Measurements from ENCODE around the gene RINT1.
"Not testable (repeated sequence)": the region's sequence is repeated elsewhere in the genome, so short reads cannot be mapped to it uniquely, and the experiment has no call there.

Gene RINT1

GRCh38 chr7:105532709-105533460 is 884 bp downstream of the RINT1 start:
- DNase-seq (ENCODE audit: low read depth in 2 of 2), result no peak

DNA sequence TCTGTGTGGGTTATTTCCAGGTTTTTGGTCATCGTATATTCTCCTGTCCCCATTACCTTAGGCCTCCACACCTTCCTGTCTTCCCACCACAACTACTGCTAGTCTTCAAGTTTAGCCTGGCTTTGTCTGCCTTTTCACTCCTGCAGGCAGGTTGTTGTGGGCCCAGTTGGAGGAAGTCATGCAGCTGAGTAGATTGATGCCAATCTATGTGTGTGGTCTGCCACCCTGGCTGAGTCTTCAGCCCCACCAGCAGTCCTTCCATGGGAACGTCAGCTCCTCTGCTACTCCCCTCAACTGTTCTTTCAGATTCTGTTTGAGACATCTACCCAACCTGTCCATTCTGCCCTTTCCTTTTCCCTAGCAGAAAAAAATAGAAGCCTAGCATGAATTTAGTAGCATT is 6.3 kb downstream of the RINT1 start:
- DNase-seq (ENCODE audit: low read depth in 2 of 2), result no peak

GRCh38 chr7:105559926-105560325 is 27.9 kb downstream of the RINT1 start:
- DNase-seq (ENCODE audit: low read depth in 2 of 2), result no peak

- no peak for DNase-seq (ENCODE audit: low read depth in 2 of 2)
Measured at GRCh38 chr7:105565190-105565589, 33.2 kb downstream of the RINT1 start.

DNA sequence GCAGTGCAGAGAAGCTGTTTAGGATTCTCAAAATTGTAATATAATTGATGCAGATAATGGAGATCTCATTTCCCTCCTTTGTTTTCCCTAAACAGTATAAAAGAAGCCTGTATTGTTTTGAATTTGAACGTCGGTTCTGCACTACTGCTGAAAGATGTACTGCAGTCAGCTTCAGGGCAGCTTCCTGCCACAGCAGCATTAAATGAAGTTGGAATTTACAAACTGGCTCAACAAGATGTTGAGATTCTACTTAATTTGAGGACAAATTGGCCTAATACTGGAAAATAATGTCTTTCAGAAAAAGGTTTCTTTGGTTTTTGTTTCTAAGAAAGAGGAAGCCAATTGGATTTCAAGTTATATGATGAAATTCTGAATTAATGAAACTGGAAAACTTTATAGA is 35.0 kb downstream of the RINT1 start:
- DNase-seq (ENCODE audit: low read depth in 2 of 2), result no peak

- no peak for DNase-seq (ENCODE audit: low read depth in 2 of 2)
Measured at GRCh38 chr7:105567821-105568220, 35.8 kb downstream of the RINT1 start.

DNA sequence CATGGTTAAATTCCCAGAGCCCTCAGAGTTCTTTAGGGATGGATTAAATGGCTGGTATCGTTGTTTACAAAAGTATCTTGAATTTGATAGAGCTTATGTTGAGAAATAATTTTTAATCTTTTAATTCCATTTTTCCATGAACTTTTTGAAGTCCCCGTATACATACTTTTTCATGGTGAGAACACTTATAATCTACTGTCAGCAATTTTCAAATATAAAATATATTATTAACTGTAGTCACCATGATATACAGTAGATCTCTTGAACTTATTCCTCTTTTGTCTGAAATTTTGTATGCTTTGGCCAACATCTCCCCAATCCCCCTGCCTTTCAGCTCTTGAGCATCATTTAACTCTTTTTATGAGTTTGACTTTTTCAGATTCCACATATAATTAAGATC is 39.9 kb downstream of the RINT1 start:
- no peak for DNase-seq (ENCODE audit: low read depth in 2 of 2)

DNA sequence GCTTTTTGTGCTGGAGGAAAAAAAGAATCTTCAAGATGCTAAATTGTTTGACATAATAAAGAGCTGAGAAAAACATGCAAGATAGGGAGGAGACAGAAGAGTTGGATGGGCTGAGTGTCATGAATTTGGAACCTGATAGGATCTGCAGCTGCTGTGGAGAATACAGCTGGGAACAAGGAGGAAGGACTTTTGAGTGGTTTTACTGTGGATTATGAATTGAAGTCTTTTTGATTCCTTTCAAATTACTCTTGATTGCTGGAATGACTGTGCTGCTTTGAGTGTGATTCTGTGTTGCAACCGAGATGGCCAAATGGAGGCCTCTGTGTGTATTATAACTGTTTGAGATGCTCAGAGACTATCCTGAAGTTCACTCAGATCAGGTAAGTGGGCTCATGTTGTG is 45.2 kb downstream of the RINT1 start:
- DNase-seq (ENCODE audit: low read depth in 2 of 2), result no peak

DNA sequence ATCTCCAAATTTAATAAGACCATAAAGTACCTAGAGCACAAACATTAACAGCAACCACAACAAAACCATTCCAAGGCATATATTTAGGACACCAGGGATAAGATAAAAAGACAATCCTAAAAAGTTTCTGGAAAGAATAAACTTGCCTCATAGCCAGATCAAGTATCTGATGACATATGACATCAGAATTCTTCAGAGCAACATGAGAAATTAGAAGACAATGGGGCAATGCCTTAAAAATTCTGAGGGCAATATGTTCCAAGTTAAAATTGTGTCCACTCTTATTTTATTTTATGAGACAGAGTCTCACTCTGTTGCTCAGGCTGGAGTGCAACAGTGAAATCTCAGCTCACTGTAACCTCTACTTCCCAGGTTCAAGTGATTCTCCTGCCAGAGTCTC is 46.5 kb downstream of the RINT1 start:
- no peak for DNase-seq (ENCODE audit: low read depth in 2 of 2)

GRCh38 chr7:105580022-105580740 is 48.2 kb downstream of the RINT1 start:
- DNase-seq (ENCODE audit: low read depth in 2 of 2), result no peak

GRCh38 chr7:105581066-105581811 is 49.2 kb downstream of the RINT1 start, which contains the start of gene EFCAB10:
Gene EFCAB10, minus strand, starts transcription at chr7:105581493. Its CDS starts 30 bp downstream, at chr7:105581463.
- DNase-seq (ENCODE audit: low read depth in 2 of 2), result peak in 1 of 2 experiments; percentile 52

DNA sequence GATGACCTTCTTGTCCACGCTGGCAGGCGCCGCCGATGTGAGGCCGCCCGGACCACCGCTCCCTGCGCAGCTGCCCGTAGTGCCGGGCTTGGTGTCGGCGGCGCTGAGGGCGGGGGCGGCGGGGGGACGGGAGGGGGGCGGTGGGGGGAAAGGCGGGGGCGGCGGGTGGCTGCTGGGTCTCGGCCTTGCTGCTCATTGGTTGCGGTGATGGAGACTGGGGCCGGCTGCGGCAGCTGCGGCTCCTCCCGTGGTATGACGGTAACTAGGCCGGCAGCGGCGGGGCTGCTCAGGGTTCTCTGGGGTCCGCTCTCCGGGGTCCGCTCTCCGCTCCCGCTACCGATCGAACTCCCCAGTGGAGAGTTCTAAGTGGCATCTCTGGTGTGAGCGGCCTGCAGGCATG is 51.1 kb downstream of the RINT1 start:
- DNase-seq (ENCODE audit: low read depth in 2 of 2), result no peak

GRCh38 chr7:105584165-105584564 is 52.2 kb downstream of the RINT1 start:
- DNase-seq (ENCODE audit: low read depth in 2 of 2), result no peak

GRCh38 chr7:105585850-105586500 is 54.0 kb downstream of the RINT1 start:
- DNase-seq (ENCODE audit: low read depth in 2 of 2), result no peak

- no peak for DNase-seq (ENCODE audit: low read depth in 2 of 2)
Measured at GRCh38 chr7:105587909-105588635, 56.1 kb downstream of the RINT1 start.

DNA sequence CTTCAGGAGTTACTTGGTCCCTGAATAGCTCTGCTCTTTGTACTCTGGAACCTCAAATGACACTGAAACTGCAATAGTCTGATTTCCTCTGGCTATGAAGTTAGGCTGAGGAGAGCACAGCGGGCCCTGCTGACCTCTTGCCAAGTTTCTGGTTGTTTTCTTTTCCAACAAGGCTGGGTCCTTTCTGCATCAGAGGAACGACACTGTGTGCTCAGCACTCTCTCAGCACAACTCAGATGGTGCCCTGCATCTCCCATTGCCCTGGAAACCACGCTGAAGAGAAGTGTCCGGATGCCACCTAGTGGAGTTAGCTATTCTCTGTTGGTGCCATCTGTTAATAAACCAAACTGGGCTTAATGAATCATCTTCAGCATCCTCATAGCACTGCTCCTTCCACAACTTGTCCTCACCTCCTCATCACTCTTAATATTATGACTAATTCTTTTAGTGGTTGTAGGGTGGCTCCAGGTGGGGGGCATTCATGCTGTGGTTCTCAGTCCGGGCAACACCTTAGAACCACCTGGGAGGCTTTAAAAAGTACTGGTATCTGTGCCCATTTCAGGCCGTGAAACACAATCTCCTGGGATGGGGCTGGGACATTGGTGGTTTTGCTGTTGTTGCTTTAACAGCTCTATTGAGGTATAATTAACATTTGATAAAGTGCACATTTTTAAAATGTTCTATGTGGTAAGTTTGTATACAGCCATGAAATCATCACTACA is 57.5 kb downstream of the RINT1 start:
- peak; percentile 7 to 32 for DNase-seq (ENCODE audit: low read depth in 2 of 2)

GRCh38 chr7:105590793-105591192 is 58.8 kb downstream of the RINT1 start:
- no peak for DNase-seq (ENCODE audit: low read depth in 2 of 2)

DNA sequence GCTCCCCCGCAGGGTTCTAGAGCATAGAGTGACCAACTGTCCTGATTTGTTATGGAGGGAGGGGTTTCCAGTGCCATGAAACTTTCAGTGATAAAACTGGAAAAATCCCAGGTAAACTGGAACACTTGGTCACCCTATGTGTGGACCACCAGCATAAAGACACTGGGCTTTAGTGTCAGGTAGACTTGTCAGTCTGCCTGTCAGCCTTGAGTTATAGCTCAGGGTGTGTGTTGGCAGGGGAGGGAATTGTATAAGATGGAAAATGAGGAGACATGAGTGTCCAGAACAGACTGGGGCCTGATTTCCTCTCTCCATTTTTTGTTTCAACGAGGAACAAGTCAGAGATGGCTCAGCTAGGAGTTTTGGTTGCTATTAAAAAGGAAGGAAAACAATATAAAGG is 59.5 kb downstream of the RINT1 start:
- DNase-seq (ENCODE audit: low read depth in 2 of 2), result no peak

GRCh38 chr7:105594034-105594433 is 62.0 kb downstream of the RINT1 start:
- no peak for DNase-seq (ENCODE audit: low read depth in 2 of 2)

DNA sequence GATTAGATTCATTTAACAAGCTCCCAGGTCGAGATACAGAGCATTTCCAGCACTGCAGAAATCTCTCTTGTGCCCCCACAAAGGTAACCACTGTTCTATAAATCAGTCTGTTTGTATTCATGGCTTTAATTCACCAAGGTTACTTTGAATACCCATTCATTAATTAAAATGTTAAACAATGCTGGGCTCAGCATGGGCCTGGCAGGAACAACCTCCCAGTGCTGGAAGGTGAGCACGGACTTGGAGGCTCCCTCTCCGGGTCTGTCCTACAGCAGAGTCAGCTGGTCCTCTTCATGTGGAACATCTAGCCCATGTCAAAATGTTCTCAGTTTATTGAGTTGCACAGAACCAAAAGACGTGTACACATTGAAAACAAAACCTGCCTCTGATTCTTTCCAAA is 64.9 kb downstream of the RINT1 start:
- no peak for DNase-seq (ENCODE audit: low read depth in 2 of 2)

DNA sequence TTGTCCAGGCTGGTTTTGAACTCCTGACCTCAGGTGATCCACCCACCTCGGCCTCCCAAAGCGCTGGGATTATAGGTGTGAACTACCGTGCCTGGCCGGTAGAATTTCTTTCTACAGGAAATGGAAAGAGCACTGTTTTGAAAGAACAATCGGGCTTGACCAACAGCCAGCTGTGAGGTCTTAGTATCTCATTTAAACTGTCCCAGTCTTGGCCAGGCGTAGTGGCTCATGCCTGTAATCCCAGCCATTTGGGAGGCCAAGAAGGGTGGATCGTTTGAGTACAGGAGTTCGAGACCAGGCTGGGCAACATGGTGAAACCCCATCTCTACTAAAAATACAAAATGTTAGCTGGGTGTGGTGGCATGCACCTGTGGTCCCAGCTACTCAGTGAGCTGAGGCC is 67.1 kb downstream of the RINT1 start:
- not testable (repeated sequence) for DNase-seq (ENCODE audit: low read depth in 2 of 2)
